H1 (cell line): Measurements from ENCODE around the gene FLNC. TPM values are rescaled to one million over a fixed set of nuclear protein-coding genes. Genes with fewer than 3 reads are reported as not detected.

ENCODE experiments used
- YY1 ChIP-seq: IDR thresholded peaks from 2 replicates; pipeline ENCODE4 v1.6.1; 2011; ENCODE audit warnings: low read depth, mild to moderate bottlenecking, low read length
- polyA plus RNA-seq, 7 experiments: library from polyadenylated mRNA; depleted of rRNA in 3 of 7; stranded (reverse) in 5 of 7; unstranded in 2 of 7; fragments of >200 nt in 5 of 7; fragments of 200-250 nt in 2 of 7; gene quantifications; 1 replicate in 5 of 7; 2 replicates in 1 of 7; 4 replicates in 1 of 7; pipeline versions ENCODE4 v1.2.1 to v1.2.3, GENCODE V29; 2011 to 2013; ENCODE audit warnings: missing spikeins in 2 of 7, mixed read lengths in 2 of 7
- total RNA-seq: library from RNA; stranded (reverse); fragmentation: NEBNext Ultra II Directional; extraction: Animal tissue kit (Norgen Biotek cat#: 25700); gene quantifications from 2 replicates; pipeline ENCODE4 v1.2.1, GENCODE V29; 2021

Gene FLNC
- total and polyA plus RNA-seq, 2 of the 8 experiments (the other 6 are each of a cell fraction or from before 2014, with no cell fraction given) = 1.9 to 10.7 TPM

DNA sequence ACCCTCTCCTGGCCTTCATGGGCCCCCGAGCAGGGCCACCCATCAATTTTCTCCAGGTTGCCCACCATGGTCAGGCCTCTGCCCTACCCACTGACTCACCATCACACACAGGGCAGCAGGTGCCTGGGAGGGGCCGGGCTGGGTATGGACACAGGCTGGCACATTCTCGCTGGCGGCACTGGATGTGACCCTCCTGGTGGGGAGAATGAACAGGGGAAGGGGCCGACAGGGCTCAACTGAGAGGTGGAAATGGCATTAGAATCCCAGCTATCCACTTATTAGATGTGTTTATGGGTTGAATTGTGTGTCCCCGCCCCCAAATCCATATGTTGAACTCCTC, 63.9 kb downstream of the FLNC start (continued):
- no peak for TF ChIP-seq YY1
